HL-60 (cell line): ENCODE results near the gene MAN1C1.

Experiments
- CTCF ChIP-seq: IDR thresholded peaks from one replicate; pipeline ENCODE4 v1.5.1; 2011; ENCODE audit warnings: low read length, control low read depth, inconsistent platforms; ENCODE audit not compliant: insufficient read depth
- POLR2AphosphoS5 ChIP-seq: IDR thresholded peaks from 2 replicates; pipeline ENCODE4 v1.6.1; 2012; ENCODE audit warnings: low read depth

GRCh38 chr1:25666460-25666859 lies 49.9 kb downstream of the MAN1C1 start:
- no peak for TF ChIP-seq CTCF
- TF ChIP-seq POLR2AphosphoS5 = no peak
